Gastrocnemius medialis (tissue), 4 donors: ENCODE measurements around the gene SMARCA2. TPM values are rescaled to one million over a fixed set of nuclear protein-coding genes. Genes with fewer than 3 reads are reported as not detected.

Source experiments
- ATAC-seq, 2 donors: fragments of 150-250 bp; one replicate each; pipeline ENCODE4 v1.9.1; 2016
- DNase-seq, 2 donors: peaks; one replicate each; pipeline ENCODE4 v3.0.0-alpha.2; 2019
- H3K27ac ChIP-seq, 4 donors: fragments of 200-600 bp; sonication (generic); 1 replicate in 1 of 4; 2 replicates in 3 of 4; pipeline ENCODE4 v1.5.1; 2016 to 2018; ENCODE audit warnings: mild to moderate bottlenecking in 2 of 4, moderate library complexity in 1 of 4
- H3K27me3 ChIP-seq, 3 donors: fragments of 200-600 bp; sonication (generic) in 2 of 3; 1 replicate in 1 of 3; 2 replicates in 2 of 3; pipeline versions ENCODE4 v1.5.1 to v1.6.0; 2016 to 2019; ENCODE audit warnings: mild to moderate bottlenecking in 1 of 3, moderate library complexity in 1 of 3
- H3K36me3 ChIP-seq, 2 donors: fragments of 200-600 bp; sonication (generic) in 1 of 2; one replicate each; pipeline ENCODE4 v1.5.1; 2017 to 2018
- H3K4me1 ChIP-seq, 2 donors: fragments of 200-600 bp; sonication (generic) in 1 of 2; one replicate each; pipeline ENCODE4 v1.5.1; 2016 to 2017; ENCODE audit warnings: mild to moderate bottlenecking in 2 of 2
- H3K4me3 ChIP-seq, 4 donors: fragments of 200-600 bp; sonication (generic) in 3 of 4; 1 replicate in 1 of 4; 2 replicates in 3 of 4; pipeline ENCODE4 v1.5.1; 2016 to 2019; ENCODE audit warnings: mild to moderate bottlenecking in 2 of 4
- H3K9me3 ChIP-seq, 3 donors: fragments of 200-600 bp; sonication (generic) in 2 of 3; 1 replicate in 1 of 3; 2 replicates in 2 of 3; pipeline ENCODE4 v1.5.1; 2016 to 2019
- POLR2A ChIP-seq, 2 donors: fragments of 450-650 bp; IDR thresholded peaks; one replicate each; pipeline ENCODE4 v1.6.1; 2017; ENCODE audit warnings: antibody characterized with exemption in 2 of 2, mild to moderate bottlenecking in 2 of 2, moderate library complexity in 2 of 2
- in situ Hi-C, 4 donors: fragments of 200-750 bp; cut with MboI; loops; one replicate each; pipeline versions ENCODE4 v1.15.0 to v1.8.0; 2017; ENCODE audit warnings: low sequenced_read_pairs in 4 of 4
- intact Hi-C: fragments of 100-400 bp; cut with DNase I; formaldehyde crosslinking; loops from one replicate; pipeline ENCODE4 v1.15.1; 2023; ENCODE audit warnings: low total_unique reads
- total RNA-seq, 4 donors: library from RNA; depleted of rRNA; stranded (reverse); fragments of >200 nt; gene quantifications; one replicate each; pipeline versions ENCODE4 v1.1.0 to v1.2.3, GENCODE V29; 2016
- TF ChIP-seq, protein P1 (sequence below), 5 experiments: fragments of 450-650 bp in 3 of 5; fragments of 200-600 bp in 2 of 5; sonication (generic) in 2 of 5; IDR thresholded peaks in 4 of 5; conservative IDR thresholded peaks in 1 of 5; 1 replicate in 4 of 5; 2 replicates in 1 of 5; pipeline ENCODE4 v1.5.1; 2016 to 2019; ENCODE audit warnings: antibody characterized with exemption in 5 of 5, mild to moderate bottlenecking in 3 of 5, moderate library complexity in 3 of 5

The SMARCA2 gene
- total RNA-seq, 4 donors from 2014 or later: 54.6 to 69.7 (median 63.0) TPM

DNA sequence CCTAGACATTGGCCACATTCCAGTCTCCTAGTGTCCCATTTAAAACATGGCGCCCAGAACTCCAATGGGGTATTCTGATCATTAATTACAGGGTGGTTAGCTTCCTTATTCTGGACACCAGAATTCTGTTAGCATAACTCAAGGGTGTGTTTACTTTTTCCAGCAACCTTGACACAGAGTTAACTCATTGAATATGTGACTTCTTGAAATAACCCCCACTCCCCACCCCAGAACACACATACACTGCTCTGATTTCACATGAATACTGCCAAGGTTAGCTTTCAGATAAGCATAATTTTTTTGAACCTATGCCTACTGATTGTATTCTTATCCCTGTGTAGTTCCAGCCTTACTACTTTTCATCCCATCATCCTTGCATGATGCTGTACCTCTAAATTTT, 151.1 kb downstream of the SMARCA2 start:
- Histone ChIP-seq H3K27ac (no peak overlapping the region), H3K4me3 (no peak overlapping the region), H3K27me3 (no peaks in the 10 kb centered on the region), H3K9me3 (no peaks in the 10 kb centered on the region), H3K4me1 (no peaks in the 10 kb centered on the region), H3K36me3 (peaks cover 0 to 20% of the 10 kb centered on the region in 2 donors)
- in situ Hi-C loops: no loop called here
- ATAC-seq (no peak), DNase-seq (no peak)
- intact Hi-C loops: no loop called here
- no peak for TF ChIP-seq POLR2A (IDR thresholded peaks at IDR 0.05)
- TF ChIP-seq, protein P1, sequence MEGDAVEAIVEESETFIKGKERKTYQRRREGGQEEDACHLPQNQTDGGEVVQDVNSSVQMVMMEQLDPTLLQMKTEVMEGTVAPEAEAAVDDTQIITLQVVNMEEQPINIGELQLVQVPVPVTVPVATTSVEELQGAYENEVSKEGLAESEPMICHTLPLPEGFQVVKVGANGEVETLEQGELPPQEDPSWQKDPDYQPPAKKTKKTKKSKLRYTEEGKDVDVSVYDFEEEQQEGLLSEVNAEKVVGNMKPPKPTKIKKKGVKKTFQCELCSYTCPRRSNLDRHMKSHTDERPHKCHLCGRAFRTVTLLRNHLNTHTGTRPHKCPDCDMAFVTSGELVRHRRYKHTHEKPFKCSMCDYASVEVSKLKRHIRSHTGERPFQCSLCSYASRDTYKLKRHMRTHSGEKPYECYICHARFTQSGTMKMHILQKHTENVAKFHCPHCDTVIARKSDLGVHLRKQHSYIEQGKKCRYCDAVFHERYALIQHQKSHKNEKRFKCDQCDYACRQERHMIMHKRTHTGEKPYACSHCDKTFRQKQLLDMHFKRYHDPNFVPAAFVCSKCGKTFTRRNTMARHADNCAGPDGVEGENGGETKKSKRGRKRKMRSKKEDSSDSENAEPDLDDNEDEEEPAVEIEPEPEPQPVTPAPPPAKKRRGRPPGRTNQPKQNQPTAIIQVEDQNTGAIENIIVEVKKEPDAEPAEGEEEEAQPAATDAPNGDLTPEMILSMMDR (IDR thresholded peaks at IDR 0.05 in 4 of 5, conservative IDR thresholded peaks at IDR 0.05 in 1 of 5): no peak

DNA sequence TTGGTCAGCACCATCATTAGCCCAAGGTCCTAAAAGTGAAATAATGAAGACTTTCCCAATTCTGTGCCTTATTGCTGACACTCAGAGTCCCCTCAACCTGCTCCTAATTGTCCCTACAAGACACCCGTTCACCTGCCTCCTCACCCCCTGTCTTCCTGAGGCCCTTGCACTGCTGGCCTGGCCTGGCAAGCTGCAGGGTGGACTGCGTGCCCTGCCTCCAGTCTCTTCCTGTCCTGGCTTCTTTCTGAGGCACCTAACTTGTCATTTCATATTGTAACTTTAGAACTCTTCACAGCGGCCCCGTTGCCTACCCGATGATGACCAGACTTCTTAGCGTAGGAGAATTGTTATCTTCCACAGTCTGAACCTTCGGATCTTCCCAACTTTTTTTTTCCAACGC, 153.9 kb downstream of the SMARCA2 start:
- Histone ChIP-seq H3K4me3 (no peak overlapping the region), H3K27ac (no peak overlapping the region), H3K9me3 (no peaks in the 10 kb centered on the region), H3K4me1 (peaks cover 10 to 11% of the 10 kb centered on the region in 2 donors), H3K27me3 (no peaks in the 10 kb centered on the region), H3K36me3 (peaks cover 0 to 32% of the 10 kb centered on the region in 2 donors)
- in situ Hi-C loops: no loop called here
- no peak for ATAC-seq
- intact Hi-C loops: no loop called here
- TF ChIP-seq, protein P1 (IDR thresholded peaks at IDR 0.05 in 4 of 5, conservative IDR thresholded peaks at IDR 0.05 in 1 of 5): no peak
- no peak for DNase-seq

DNA sequence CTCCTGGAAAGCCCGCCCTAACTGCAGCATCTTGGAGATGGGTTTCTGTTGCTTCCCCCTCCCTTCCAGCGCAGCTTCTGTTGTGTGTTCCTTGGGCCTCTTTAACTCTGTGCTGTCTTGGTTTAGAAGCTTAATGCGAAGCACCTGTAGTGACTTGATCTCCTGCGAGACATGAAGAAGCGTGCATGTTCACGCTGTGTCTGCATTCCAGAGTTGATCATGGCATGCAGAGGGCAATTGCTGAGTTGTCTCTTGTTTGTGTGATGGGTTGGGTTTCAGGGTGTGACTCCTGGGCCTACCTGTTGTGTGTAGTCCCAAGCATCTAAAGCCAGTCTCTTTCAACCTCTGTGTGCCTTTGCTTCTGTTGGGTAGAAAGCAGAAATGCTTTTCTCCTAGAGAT, 155.6 kb downstream of the SMARCA2 start:
- H3K4me1 ChIP-seq: peaks cover 10 to 12% of the 10 kb centered on the region in 2 donors
- H3K4me3 ChIP-seq: no peak overlapping the region
- no peak for ATAC-seq
- in situ Hi-C loops: no loop called here
- H3K36me3 ChIP-seq: peaks cover 0 to 32% of the 10 kb centered on the region in 2 donors
- TF ChIP-seq POLR2A (IDR thresholded peaks at IDR 0.05): no peak
- TF ChIP-seq, protein P1 (IDR thresholded peaks at IDR 0.05 in 4 of 5, conservative IDR thresholded peaks at IDR 0.05 in 1 of 5): no peak
- intact Hi-C loops: no loop called here
- H3K27ac ChIP-seq: no peak overlapping the region
- DNase-seq: no peak
- no peaks in the 10 kb centered on the region for H3K27me3 ChIP-seq
- H3K9me3 ChIP-seq: no peaks in the 10 kb centered on the region

DNA sequence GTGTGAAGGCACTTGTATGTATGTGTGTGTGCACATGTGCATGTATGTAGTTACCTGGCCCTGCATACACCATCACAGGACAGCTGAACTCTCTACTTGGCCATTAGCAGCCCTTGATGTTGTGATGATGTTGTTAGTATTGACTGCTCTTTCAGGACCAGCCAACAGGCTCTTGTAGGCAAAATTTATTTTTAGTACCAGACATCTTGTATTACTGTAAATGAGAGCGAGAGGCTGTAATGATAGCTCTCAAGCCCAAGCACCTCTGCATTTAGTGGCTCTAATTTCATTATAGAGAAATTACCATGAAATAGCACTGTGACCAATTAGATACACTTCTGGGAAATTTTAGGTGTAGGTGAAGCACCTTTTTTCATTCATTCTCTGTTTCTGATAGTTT, 158.0 kb downstream of the SMARCA2 start:
- H3K27ac ChIP-seq: peak overlapping the region in 1 of 4 donors; percentile 45
- in situ Hi-C loops: no loop called here
- peaks cover 10 to 12% of the 10 kb centered on the region in 2 donors for H3K4me1 ChIP-seq
- H3K27me3 ChIP-seq: no peaks in the 10 kb centered on the region
- intact Hi-C loops: no loop called here
- no peak overlapping the region for H3K4me3 ChIP-seq
- peak; percentile 53 to 56 for ATAC-seq
- peaks cover 0 to 32% of the 10 kb centered on the region in 2 donors for H3K36me3 ChIP-seq
- no peak for DNase-seq
- no peaks in the 10 kb centered on the region for H3K9me3 ChIP-seq
- no peak for TF ChIP-seq POLR2A (IDR thresholded peaks at IDR 0.05)
- TF ChIP-seq, protein P1 (IDR thresholded peaks at IDR 0.05 in 4 of 5, conservative IDR thresholded peaks at IDR 0.05 in 1 of 5): no peak

DNA sequence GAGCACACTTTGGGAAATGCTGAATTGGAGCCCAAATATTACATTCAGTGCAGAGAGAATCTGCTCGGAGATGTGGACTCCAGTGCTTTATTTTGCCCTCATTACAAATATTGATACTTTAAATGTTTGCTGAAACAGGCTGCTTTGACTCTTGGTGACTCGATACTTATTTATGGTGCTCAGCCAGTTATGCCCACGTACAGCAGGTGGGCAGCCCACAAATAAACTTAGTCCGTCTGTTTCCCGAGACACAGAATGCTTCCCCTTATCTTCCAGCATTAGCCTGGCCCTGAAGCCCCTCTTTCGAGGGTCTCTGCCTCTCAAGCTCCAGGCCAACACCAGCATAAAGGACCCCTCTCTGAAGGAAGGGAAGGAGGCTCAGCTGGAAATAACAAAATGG, 158.7 kb downstream of the SMARCA2 start:
- TF ChIP-seq, protein P1 (IDR thresholded peaks at IDR 0.05 in 4 of 5, conservative IDR thresholded peaks at IDR 0.05 in 1 of 5): no peak
- no peak for TF ChIP-seq POLR2A (IDR thresholded peaks at IDR 0.05)
- H3K9me3 ChIP-seq: no peaks in the 10 kb centered on the region
- peaks cover 10 to 16% of the 10 kb centered on the region in 2 donors for H3K4me1 ChIP-seq
- peaks cover 0 to 32% of the 10 kb centered on the region in 2 donors for H3K36me3 ChIP-seq
- no peak overlapping the region for H3K4me3 ChIP-seq
- DNase-seq (no peak), ATAC-seq (no peak)
- in situ Hi-C loops (no loop called here), intact Hi-C loops (no loop called here)
- no peak overlapping the region for H3K27ac ChIP-seq
- H3K27me3 ChIP-seq: no peaks in the 10 kb centered on the region
